HepG2 (cell line): ENCODE results near the gene NR2C1. TPM values are rescaled to one million over a fixed set of nuclear protein-coding genes. Genes with fewer than 3 reads are reported as not detected.

Source experiments
- EED ChIP-seq: sonication (generic); formaldehyde crosslinking; IDR thresholded peaks from 2 replicates; pipeline ENCODE4 v1.5.0; 2020; ENCODE audit warnings: mild to moderate bottlenecking, missing genetic modification reagents
- FOXA1 ChIP-seq, 2 experiments: fragments of 450-650 bp in 1 of 2; sonication (generic) in 1 of 2; formaldehyde crosslinking in 1 of 2; IDR thresholded peaks; 2 replicates each; pipeline versions ENCODE4 v1.4.0 to v1.6.1; 2016 to 2020; ENCODE audit warnings: missing genetic modification reagents in 1 of 2
- HOXA5 ChIP-seq: sonication (generic); formaldehyde crosslinking; IDR thresholded peaks from 2 replicates; pipeline ENCODE4 v1.4.0; 2020; ENCODE audit warnings: missing genetic modification reagents
- IKZF5 ChIP-seq: IDR thresholded peaks from 2 replicates; pipeline ENCODE4 v1.6.1; 2018; ENCODE audit warnings: missing genetic modification reagents, mild to moderate bottlenecking, missing compliant biosample characterization
- LRRFIP1 ChIP-seq: sonication (generic); formaldehyde crosslinking; conservative IDR thresholded peaks from 2 replicates; pipeline ENCODE4 v1.4.0; 2020; ENCODE audit warnings: missing genetic modification reagents
- NR1H2 ChIP-seq: sonication (generic); formaldehyde crosslinking; IDR thresholded peaks from 2 replicates; pipeline ENCODE4 v1.8.1; 2022; ENCODE audit warnings: low read depth, missing genetic modification reagents, borderline replicate concordance
- SIN3A ChIP-seq: IDR thresholded peaks from 2 replicates; pipeline ENCODE4 v1.6.1; 2011; ENCODE audit warnings: low read depth, mild to moderate bottlenecking, control low read depth, low read length, borderline replicate concordance
- THAP9 ChIP-seq: sonication (generic); formaldehyde crosslinking; IDR thresholded peaks from 2 replicates; pipeline ENCODE4; 2020; ENCODE audit warnings: missing genetic modification reagents, mild to moderate bottlenecking, borderline replicate concordance
- TMF1 ChIP-seq: sonication (generic); formaldehyde crosslinking; IDR thresholded peaks from 2 replicates; pipeline ENCODE4 v1.8.1; 2022; ENCODE audit warnings: low read depth, missing genetic modification reagents
- ZFP91 ChIP-seq: sonication (generic); formaldehyde crosslinking; IDR thresholded peaks from 2 replicates; pipeline ENCODE4 v1.9.0; 2022; ENCODE audit warnings: missing genetic modification reagents, mild to moderate bottlenecking, borderline replicate concordance
- ZNF543 ChIP-seq: sonication (generic); formaldehyde crosslinking; IDR thresholded peaks from 2 replicates; pipeline ENCODE4 v1.4.0; 2020; ENCODE audit warnings: mild to moderate bottlenecking, missing genetic modification reagents
- ZXDC ChIP-seq: sonication (generic); formaldehyde crosslinking; IDR thresholded peaks from 2 replicates; pipeline ENCODE4 v1.5.0; 2020; ENCODE audit warnings: mild to moderate bottlenecking, missing genetic modification reagents
- ZZZ3 ChIP-seq: sonication (generic); formaldehyde crosslinking; IDR thresholded peaks from 2 replicates; pipeline ENCODE4 v1.4.0; 2020; ENCODE audit warnings: missing genetic modification reagents, mild to moderate bottlenecking, borderline replicate concordance
- polyA plus RNA-seq, 8 experiments: library from polyadenylated mRNA; depleted of rRNA in 3 of 8; stranded (reverse) in 7 of 8; unstranded in 1 of 8; fragments of >200 nt; fragmentation: Illumina TruSeq in 4 of 8; extraction: Trizol in 4 of 8; gene quantifications; 2 replicates each; pipeline versions ENCODE4 v1.2.1 to v1.2.3, GENCODE V29; 2011 to 2016; ENCODE audit warnings: low read depth in 4 of 8, missing spikeins in 1 of 8, mixed read lengths in 1 of 8; ENCODE audit not compliant: insufficient read depth in 1 of 8
- total RNA-seq, 5 experiments: library from RNA; depleted of rRNA; stranded (reverse); fragments of >200 nt; fragmentation: Illumina TruSeq; extraction: Trizol; gene quantifications; 2 replicates each; pipeline ENCODE4 v1.2.3, GENCODE V29; 2016; ENCODE audit warnings: low read depth in 1 of 5

NR2C1 gene
- total and polyA plus RNA-seq, 2 of the 13 experiments (the other 11 are each of a cell fraction or from before 2014, with no cell fraction given) = 38.0 to 70.8 TPM

- no peak for TF ChIP-seq LRRFIP1 (CRISPR knock-in tag)
- TF ChIP-seq SIN3A = 0 out of 2 replicates have a peak, but pooled peaks have one; percentile 38
- no peak for TF ChIP-seq ZXDC
- no peak for TF ChIP-seq NR1H2
- peak; percentile 69; the same call in 1 of the 2 replicates for TF ChIP-seq ZZZ3 (CRISPR knock-in tag)
- TF ChIP-seq EED = peak; percentile 73; the same call in 1 of the 2 replicates
- TF ChIP-seq TMF1 = no peak
- TF ChIP-seq IKZF5 (CRISPR knock-in tag) = peak; percentile 60; the same call in 1 of the 2 replicates
- peak; percentile 40; the same call in 1 of the 2 replicates for TF ChIP-seq HOXA5
- TF ChIP-seq FOXA1 (IDR thresholded peaks at IDR 0.05) = no peak
- no peak for TF ChIP-seq FOXA1 (CRISPR knock-in tag; IDR thresholded peaks at IDR 0.05)
- peak; percentile 50; the same call in 1 of the 2 replicates for TF ChIP-seq THAP9
- TF ChIP-seq ZNF543 = peak; percentile 20; the same call in 1 of the 2 replicates
- TF ChIP-seq ZFP91 (CRISPR knock-in tag) = peak; percentile 88
Measured at GRCh38 chr12:95072900-95073697, at the start of gene NR2C1 (continued).
